Gastrocnemius medialis (tissue), 4 donors: Measurements from ENCODE around the gene TCHHL1. TPM values are rescaled to one million over a fixed set of nuclear protein-coding genes. Genes with fewer than 3 reads are reported as not detected.
A peak's percentile ranks its signal among the peaks of the same experiment; 100 is the strongest.

Experiments
- ATAC-seq, 2 donors: fragments of 150-250 bp; one replicate each; pipeline ENCODE4 v1.9.1; 2016
- DNase-seq, 2 donors: peaks; one replicate each; pipeline ENCODE4 v3.0.0-alpha.2; 2019
- H3K27ac ChIP-seq, 4 donors: fragments of 200-600 bp; sonication (generic); 1 replicate in 1 of 4; 2 replicates in 3 of 4; pipeline ENCODE4 v1.5.1; 2016 to 2018; ENCODE audit warnings: mild to moderate bottlenecking in 2 of 4, moderate library complexity in 1 of 4
- H3K27me3 ChIP-seq, 3 donors: fragments of 200-600 bp; sonication (generic) in 2 of 3; 1 replicate in 1 of 3; 2 replicates in 2 of 3; pipeline versions ENCODE4 v1.5.1 to v1.6.0; 2016 to 2019; ENCODE audit warnings: mild to moderate bottlenecking in 1 of 3, moderate library complexity in 1 of 3
- H3K36me3 ChIP-seq, 2 donors: fragments of 200-600 bp; sonication (generic) in 1 of 2; one replicate each; pipeline ENCODE4 v1.5.1; 2017 to 2018
- H3K4me1 ChIP-seq, 2 donors: fragments of 200-600 bp; sonication (generic) in 1 of 2; one replicate each; pipeline ENCODE4 v1.5.1; 2016 to 2017; ENCODE audit warnings: mild to moderate bottlenecking in 2 of 2
- H3K4me3 ChIP-seq, 4 donors: fragments of 200-600 bp; sonication (generic) in 3 of 4; 1 replicate in 1 of 4; 2 replicates in 3 of 4; pipeline ENCODE4 v1.5.1; 2016 to 2019; ENCODE audit warnings: mild to moderate bottlenecking in 2 of 4
- H3K9me3 ChIP-seq, 3 donors: fragments of 200-600 bp; sonication (generic) in 2 of 3; 1 replicate in 1 of 3; 2 replicates in 2 of 3; pipeline ENCODE4 v1.5.1; 2016 to 2019
- POLR2A ChIP-seq, 2 donors: fragments of 450-650 bp; IDR thresholded peaks; one replicate each; pipeline ENCODE4 v1.6.1; 2017; ENCODE audit warnings: antibody characterized with exemption in 2 of 2, mild to moderate bottlenecking in 2 of 2, moderate library complexity in 2 of 2
- in situ Hi-C, 4 donors: fragments of 200-750 bp; cut with MboI; loops; one replicate each; pipeline versions ENCODE4 v1.15.0 to v1.8.0; 2017; ENCODE audit warnings: low sequenced_read_pairs in 4 of 4
- intact Hi-C: fragments of 100-400 bp; cut with DNase I; formaldehyde crosslinking; loops from one replicate; pipeline ENCODE4 v1.15.1; 2023; ENCODE audit warnings: low total_unique reads
- total RNA-seq, 4 donors: library from RNA; depleted of rRNA; stranded (reverse); fragments of >200 nt; gene quantifications; one replicate each; pipeline versions ENCODE4 v1.1.0 to v1.2.3, GENCODE V29; 2016
- TF ChIP-seq, protein P1 (sequence below), 5 experiments: fragments of 450-650 bp in 3 of 5; fragments of 200-600 bp in 2 of 5; sonication (generic) in 2 of 5; IDR thresholded peaks in 4 of 5; conservative IDR thresholded peaks in 1 of 5; 1 replicate in 4 of 5; 2 replicates in 1 of 5; pipeline ENCODE4 v1.5.1; 2016 to 2019; ENCODE audit warnings: antibody characterized with exemption in 5 of 5, mild to moderate bottlenecking in 3 of 5, moderate library complexity in 3 of 5

TCHHL1 gene
- total RNA-seq, 4 donors from 2014 or later: not detected

- peak; percentile 73 to 84 for TF ChIP-seq POLR2A (IDR thresholded peaks at IDR 0.05)
- TF ChIP-seq, protein P1, sequence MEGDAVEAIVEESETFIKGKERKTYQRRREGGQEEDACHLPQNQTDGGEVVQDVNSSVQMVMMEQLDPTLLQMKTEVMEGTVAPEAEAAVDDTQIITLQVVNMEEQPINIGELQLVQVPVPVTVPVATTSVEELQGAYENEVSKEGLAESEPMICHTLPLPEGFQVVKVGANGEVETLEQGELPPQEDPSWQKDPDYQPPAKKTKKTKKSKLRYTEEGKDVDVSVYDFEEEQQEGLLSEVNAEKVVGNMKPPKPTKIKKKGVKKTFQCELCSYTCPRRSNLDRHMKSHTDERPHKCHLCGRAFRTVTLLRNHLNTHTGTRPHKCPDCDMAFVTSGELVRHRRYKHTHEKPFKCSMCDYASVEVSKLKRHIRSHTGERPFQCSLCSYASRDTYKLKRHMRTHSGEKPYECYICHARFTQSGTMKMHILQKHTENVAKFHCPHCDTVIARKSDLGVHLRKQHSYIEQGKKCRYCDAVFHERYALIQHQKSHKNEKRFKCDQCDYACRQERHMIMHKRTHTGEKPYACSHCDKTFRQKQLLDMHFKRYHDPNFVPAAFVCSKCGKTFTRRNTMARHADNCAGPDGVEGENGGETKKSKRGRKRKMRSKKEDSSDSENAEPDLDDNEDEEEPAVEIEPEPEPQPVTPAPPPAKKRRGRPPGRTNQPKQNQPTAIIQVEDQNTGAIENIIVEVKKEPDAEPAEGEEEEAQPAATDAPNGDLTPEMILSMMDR (IDR thresholded peaks at IDR 0.05 in 4 of 5, conservative IDR thresholded peaks at IDR 0.05 in 1 of 5): no peak
- Histone ChIP-seq H3K36me3 (peaks cover 0 to 10% of the 10 kb centered on the region in 2 donors), H3K9me3 (no peaks in the 10 kb centered on the region), H3K27ac (peak within 1 kb of the TSS; percentile 76 to 84 (median 80)), H3K4me1 (peaks cover 3 to 17% of the 10 kb centered on the region in 2 donors), H3K27me3 (peaks cover 2 to 16% (median 9%) of the 10 kb centered on the region in 3 donors), H3K4me3 (peak within 1 kb of the TSS; percentile 60 to 69 (median 64))
- intact Hi-C loops (loop anchor here (5.0 kb wide), 1 partner anchor 39 kb away; no protein-coding TSS in a partner anchor), in situ Hi-C loops (no loop called here)
- ATAC-seq (peak; percentile 80 to 84), DNase-seq (peak; percentile 57 to 68)
Observed at GRCh38 chr1:152036267-152037216, 52.3 kb downstream of the TCHHL1 start, which contains the start of gene S100A11. Gene S100A11, minus strand, starts transcription at chr1:152037004. Its CDS starts 89 bp downstream, at chr1:152036915.

DNA sequence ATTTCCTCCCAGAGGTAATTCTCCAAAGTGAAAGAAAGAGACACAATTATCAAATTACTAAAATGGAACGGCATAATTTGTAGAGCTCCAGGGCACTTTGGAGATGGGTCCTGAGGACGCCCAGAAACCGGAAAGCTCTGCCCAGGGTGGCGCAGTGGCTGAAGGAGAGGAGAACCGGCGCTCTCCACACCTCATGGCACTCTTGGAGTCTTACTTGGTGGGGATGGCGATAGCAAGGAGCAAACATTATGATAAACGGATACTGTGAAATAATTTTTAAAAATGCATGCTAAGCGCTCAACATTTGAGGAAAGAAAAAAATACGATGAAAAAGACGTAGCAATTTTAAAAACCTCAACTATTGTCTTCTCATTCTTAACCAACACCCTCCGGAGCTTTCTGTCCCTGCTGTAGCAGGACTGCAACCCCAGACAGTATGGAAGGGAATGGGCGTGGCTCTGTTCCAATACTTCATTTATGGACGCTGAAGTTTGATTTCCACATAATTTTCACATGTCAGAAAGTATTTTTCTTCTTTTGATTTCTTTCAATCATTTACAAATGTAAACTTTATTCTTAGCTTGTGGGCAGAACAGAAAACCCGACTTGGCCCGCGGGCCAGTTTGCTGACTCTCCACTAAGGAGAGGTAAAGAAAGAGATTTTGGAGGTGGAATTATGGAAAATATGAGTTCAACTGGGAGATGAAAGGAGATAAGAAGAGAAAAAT is 53.2 kb downstream of the TCHHL1 start:
- ATAC-seq (no peak), DNase-seq (no peak)
- intact Hi-C loops (loop anchor here (5.0 kb wide), 1 partner anchor 38 kb away; no protein-coding TSS in a partner anchor), in situ Hi-C loops (no loop called here)
- Histone ChIP-seq H3K9me3 (no peaks in the 10 kb centered on the region), H3K4me1 (peaks cover 3 to 17% of the 10 kb centered on the region in 2 donors), H3K27ac (peak overlapping the region; percentile 76 to 84 (median 80)), H3K36me3 (peaks cover 0 to 10% of the 10 kb centered on the region in 2 donors), H3K4me3 (peak overlapping the region; percentile 60 to 69 (median 64)), H3K27me3 (peaks cover 0 to 16% (median 9%) of the 10 kb centered on the region in 3 donors)
- TF ChIP-seq, protein P1 (IDR thresholded peaks at IDR 0.05 in 4 of 5, conservative IDR thresholded peaks at IDR 0.05 in 1 of 5): no peak
- TF ChIP-seq POLR2A (IDR thresholded peaks at IDR 0.05): no peak

DNA sequence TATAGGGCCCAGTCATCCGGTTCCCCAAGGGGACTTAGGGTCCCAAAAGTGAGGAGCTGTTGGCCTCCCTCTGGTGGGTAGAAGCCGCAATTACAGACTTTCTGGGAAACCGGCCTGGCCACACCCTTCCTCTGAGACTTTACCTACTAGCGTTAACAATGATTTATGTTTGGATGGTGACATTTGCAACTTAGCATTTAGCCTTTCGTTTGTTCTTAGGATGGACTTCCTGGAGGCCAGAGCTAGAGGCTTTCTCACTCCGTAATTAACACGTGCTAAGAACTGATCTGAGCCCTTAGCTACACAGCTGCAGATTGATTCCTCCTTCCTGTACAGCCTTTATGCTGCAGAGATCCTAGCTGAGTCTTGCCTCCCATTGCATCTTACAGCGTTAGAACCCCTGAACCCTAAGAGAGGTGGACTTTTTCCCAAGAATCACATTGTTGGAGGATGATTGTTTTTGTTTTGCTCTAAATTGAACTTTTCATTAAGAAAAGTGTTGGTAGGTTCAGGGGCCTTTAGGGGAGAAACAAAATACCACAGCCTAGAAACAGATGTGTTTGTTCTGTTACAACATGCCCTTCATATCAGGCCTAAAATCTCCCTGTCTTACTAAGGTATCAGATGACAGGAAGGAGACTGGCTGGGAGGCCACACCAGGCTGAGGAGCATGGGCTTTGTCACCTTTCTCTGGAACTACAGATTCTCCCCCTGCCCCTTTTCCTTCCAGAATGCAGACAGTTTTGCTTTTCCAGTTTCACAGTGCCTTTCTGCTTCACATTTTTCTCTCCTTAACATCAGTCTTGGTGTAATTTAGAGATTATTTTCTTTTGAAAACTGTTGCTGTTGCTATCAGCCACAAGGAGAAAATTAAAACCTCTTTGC is 54.0 kb downstream of the TCHHL1 start:
- Histone ChIP-seq H3K36me3 (peaks cover 0 to 10% of the 10 kb centered on the region in 2 donors), H3K9me3 (no peaks in the 10 kb centered on the region), H3K4me3 (peak overlapping the region; percentile 60 to 69 (median 64)), H3K4me1 (peaks cover 3 to 17% of the 10 kb centered on the region in 2 donors), H3K27me3 (peaks cover 0 to 16% (median 9%) of the 10 kb centered on the region in 3 donors), H3K27ac (peak overlapping the region; percentile 76 to 84 (median 80))
- TF ChIP-seq, protein P1 (IDR thresholded peaks at IDR 0.05 in 4 of 5, conservative IDR thresholded peaks at IDR 0.05 in 1 of 5): peak in 4 of 5 experiments; percentile 32 to 56 (median 44)
- no peak for TF ChIP-seq POLR2A (IDR thresholded peaks at IDR 0.05)
- ATAC-seq (peak in 1 of 2 donors; percentile 27), DNase-seq (no peak)
- in situ Hi-C loops (no loop called here), intact Hi-C loops (loop anchor here (5.0 kb wide), 1 partner anchor 38 kb away; no protein-coding TSS in a partner anchor)

- Histone ChIP-seq H3K36me3 (peaks cover 0 to 10% of the 10 kb centered on the region in 2 donors), H3K27me3 (peaks cover 0 to 16% (median 9%) of the 10 kb centered on the region in 3 donors), H3K27ac (peak overlapping the region; percentile 76 to 84 (median 80)), H3K9me3 (no peaks in the 10 kb centered on the region), H3K4me1 (peaks cover 3 to 17% of the 10 kb centered on the region in 2 donors), H3K4me3 (peak overlapping the region in 3 of 4 donors; percentile 60 to 69 (median 68))
- intact Hi-C loops (no loop called here), in situ Hi-C loops (no loop called here)
- no peak for ATAC-seq
- DNase-seq: no peak
- TF ChIP-seq, protein P1 (IDR thresholded peaks at IDR 0.05 in 4 of 5, conservative IDR thresholded peaks at IDR 0.05 in 1 of 5): no peak
- TF ChIP-seq POLR2A (IDR thresholded peaks at IDR 0.05): no peak
Observed at GRCh38 chr1:152034324-152034653, 54.6 kb downstream of the TCHHL1 start.
